Measurements from ENCODE around the gene FIBCD1.

GRCh38 chr9:130865921-130866320 lies 73.1 kb downstream of the FIBCD1 start:
- TF ChIP-seq CTCF (IDR thresholded peaks at IDR 0.05; ENCODE audit: insufficient read depth, low read depth, low read length) (no peak), EZH2 (IDR thresholded peaks at IDR 0.05; ENCODE audit: insufficient read depth, low read length) (no peak)

Measured in astrocyte (in vitro differentiated cells and primary cell).